GM19035 (cell line): ENCODE results near the gene MAP1A.

ENCODE experiments used
- ATAC-seq: cut with Tn5 transposase; IDR thresholded peaks from one replicate; pipeline ENCODE4 v1.9.1; 2021; ENCODE audit not compliant: unreplicated experiment

Gene MAP1A

GRCh38 chr15:43517354-43518196 is at the start of gene MAP1A:
Gene MAP1A, plus strand, starts transcription at chr15:43517608. Its CDS starts 3,866 bp downstream, at chr15:43521474.
- ATAC-seq, result no peak

- ATAC-seq, result no peak
Measured at GRCh38 chr15:43469867-43470266, 47.5 kb upstream of the MAP1A start.

- no peak for ATAC-seq
Measured at GRCh38 chr15:43471975-43472374, 45.4 kb upstream of the MAP1A start.

- ATAC-seq, result no peak
Measured at GRCh38 chr15:43473885-43474284, 43.5 kb upstream of the MAP1A start.

- no peak for ATAC-seq
Measured at GRCh38 chr15:43483297-43484128, 33.9 kb upstream of the MAP1A start.

GRCh38 chr15:43484455-43484854 is 33.0 kb upstream of the MAP1A start:
- ATAC-seq, result no peak

GRCh38 chr15:43487271-43487895 is 30.0 kb upstream of the MAP1A start:
- ATAC-seq, result no peak

GRCh38 chr15:43488790-43489189 is 28.6 kb upstream of the MAP1A start:
- no peak for ATAC-seq

- ATAC-seq, result no peak
Measured at GRCh38 chr15:43489191-43489590, 28.2 kb upstream of the MAP1A start.

GRCh38 chr15:43492266-43492665 is 25.1 kb upstream of the MAP1A start:
- no peak for ATAC-seq

GRCh38 chr15:43492673-43493601 is 24.5 kb upstream of the MAP1A start, which contains the start of gene TP53BP1:
Gene TP53BP1, minus strand, starts transcription at chr15:43493156. Its CDS starts 113 bp downstream, at chr15:43493043.
- peak; percentile 96 for ATAC-seq

GRCh38 chr15:43493703-43494472 is 23.5 kb upstream of the MAP1A start:
- no peak for ATAC-seq

GRCh38 chr15:43498990-43499389 is 18.4 kb upstream of the MAP1A start:
- no peak for ATAC-seq

- ATAC-seq, result no peak
Measured at GRCh38 chr15:43499635-43500034, 17.8 kb upstream of the MAP1A start.

- ATAC-seq, result no peak
Measured at GRCh38 chr15:43505738-43506137, 11.7 kb upstream of the MAP1A start.

GRCh38 chr15:43508421-43508820 is 9.0 kb upstream of the MAP1A start:
- no peak for ATAC-seq

- no peak for ATAC-seq
Measured at GRCh38 chr15:43508991-43509659, 8.3 kb upstream of the MAP1A start.

GRCh38 chr15:43509660-43510199 is 7.7 kb upstream of the MAP1A start:
- ATAC-seq, result no peak
